Right forelimb (tissue), 1 donor: Measurements from ENCODE around the gene SPINT1.

Experiments used
- DNase-seq: peaks from one replicate; pipeline ENCODE4 v3.0.0-alpha.2; 2018

SPINT1 gene

GRCh38 chr15:40843885-40844695 lies at the start of gene SPINT1:
TSS of gene SPINT1 (plus strand) at chr15:40844048. CDS start at chr15:40844555, 507 bp downstream.
- no peak for DNase-seq

- DNase-seq, result no peak
These were observed 47.8 kb upstream of the SPINT1 start for GRCh38 chr15:40796041-40796440.

GRCh38 chr15:40796512-40796911 lies 47.3 kb upstream of the SPINT1 start:
- no peak for DNase-seq

- DNase-seq, result no peak
These were observed 44.3 kb upstream of the SPINT1 start for GRCh38 chr15:40799523-40799922.

- no peak for DNase-seq
These were observed 40.8 kb upstream of the SPINT1 start for GRCh38 chr15:40803076-40803475.

- DNase-seq, result no peak
These were observed 40.2 kb upstream of the SPINT1 start for GRCh38 chr15:40803688-40804087.

GRCh38 chr15:40806672-40807027 lies 37.2 kb upstream of the SPINT1 start:
- DNase-seq, result no peak

- DNase-seq, result peak; percentile 95
These were observed 36.6 kb upstream of the SPINT1 start, which contains the start of the genes DNAJC17 and ZFYVE19 for GRCh38 chr15:40807028-40807887. TSS of gene DNAJC17 (minus strand) at chr15:40807473. CDS start at chr15:40807446, 27 bp downstream. TSS of gene ZFYVE19 (plus strand) at chr15:40807089. CDS start at chr15:40807590, 501 bp downstream.

- no peak for DNase-seq
These were observed 35.9 kb upstream of the SPINT1 start for GRCh38 chr15:40807888-40808461.

- no peak for DNase-seq
These were observed 34.9 kb upstream of the SPINT1 start for GRCh38 chr15:40808861-40809450.

GRCh38 chr15:40812721-40813425 lies 31.0 kb upstream of the SPINT1 start:
- no peak for DNase-seq

- DNase-seq, result no peak
These were observed 28.7 kb upstream of the SPINT1 start for GRCh38 chr15:40815042-40815698.

- no peak for DNase-seq
These were observed 24.8 kb upstream of the SPINT1 start for GRCh38 chr15:40819048-40819447.

GRCh38 chr15:40821195-40821594 lies 22.7 kb upstream of the SPINT1 start:
- DNase-seq, result no peak

- DNase-seq, result no peak
These were observed 20.1 kb upstream of the SPINT1 start for GRCh38 chr15:40823572-40824343.

GRCh38 chr15:40825661-40826422 lies 18.0 kb upstream of the SPINT1 start:
- no peak for DNase-seq

- DNase-seq, result no peak
These were observed 17.3 kb upstream of the SPINT1 start for GRCh38 chr15:40826423-40827075.

- DNase-seq, result no peak
These were observed 15.3 kb upstream of the SPINT1 start, which contains the start of gene PPP1R14D for GRCh38 chr15:40828447-40829036. TSS of gene PPP1R14D (minus strand) at chr15:40828708. CDS start at chr15:40828641, 67 bp downstream.

GRCh38 chr15:40829115-40829514 lies 14.7 kb upstream of the SPINT1 start:
- no peak for DNase-seq
